ENCODE measurements around the gene FIP1L1.
"Not testable (repeated sequence)": the region's sequence is repeated elsewhere in the genome, so short reads cannot be mapped to it uniquely, and the experiment has no call there.

FIP1L1 gene, protein sequence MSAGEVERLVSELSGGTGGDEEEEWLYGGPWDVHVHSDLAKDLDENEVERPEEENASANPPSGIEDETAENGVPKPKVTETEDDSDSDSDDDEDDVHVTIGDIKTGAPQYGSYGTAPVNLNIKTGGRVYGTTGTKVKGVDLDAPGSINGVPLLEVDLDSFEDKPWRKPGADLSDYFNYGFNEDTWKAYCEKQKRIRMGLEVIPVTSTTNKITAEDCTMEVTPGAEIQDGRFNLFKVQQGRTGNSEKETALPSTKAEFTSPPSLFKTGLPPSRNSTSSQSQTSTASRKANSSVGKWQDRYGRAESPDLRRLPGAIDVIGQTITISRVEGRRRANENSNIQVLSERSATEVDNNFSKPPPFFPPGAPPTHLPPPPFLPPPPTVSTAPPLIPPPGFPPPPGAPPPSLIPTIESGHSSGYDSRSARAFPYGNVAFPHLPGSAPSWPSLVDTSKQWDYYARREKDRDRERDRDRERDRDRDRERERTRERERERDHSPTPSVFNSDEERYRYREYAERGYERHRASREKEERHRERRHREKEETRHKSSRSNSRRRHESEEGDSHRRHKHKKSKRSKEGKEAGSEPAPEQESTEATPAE

GRCh38 chr4:53377319-53378170 is at the start of gene FIP1L1:
FIP1L1 (plus strand) TSS chr4:53377641; CDS start chr4:53377839, 198 bp downstream.
- TF ChIP-seq CTCF (IDR thresholded peaks at IDR 0.05; ENCODE audit: insufficient read depth, low read depth, low read length, missing control alignments) = no peak
- DNase-seq (ENCODE audit: low read depth) = peak; percentile 96
- peak within 1 kb of the TSS; percentile 94 for H3K4me3 ChIP-seq (ENCODE audit: low read depth, low read length)

DNA sequence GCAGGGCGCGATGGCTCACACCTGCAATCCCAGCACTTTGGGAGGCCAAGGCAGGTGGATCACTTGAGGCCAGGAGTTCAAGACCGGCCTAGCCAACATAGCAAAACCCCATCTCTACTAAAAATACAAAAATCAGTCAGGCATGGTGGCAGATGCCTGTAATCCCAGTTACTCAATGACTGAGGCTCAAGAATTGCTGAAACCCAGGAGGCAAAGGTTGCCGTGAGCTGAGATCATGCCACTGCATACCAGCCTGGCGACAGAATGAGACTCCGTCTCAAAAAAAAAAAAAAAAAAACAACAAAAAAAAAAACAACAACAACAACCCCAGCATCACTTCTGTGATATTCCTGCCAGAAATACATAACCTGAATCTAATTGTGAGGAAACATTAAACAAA is 42.5 kb upstream of the FIP1L1 start:
- DNase-seq (ENCODE audit: low read depth) = not testable (repeated sequence)

DNA sequence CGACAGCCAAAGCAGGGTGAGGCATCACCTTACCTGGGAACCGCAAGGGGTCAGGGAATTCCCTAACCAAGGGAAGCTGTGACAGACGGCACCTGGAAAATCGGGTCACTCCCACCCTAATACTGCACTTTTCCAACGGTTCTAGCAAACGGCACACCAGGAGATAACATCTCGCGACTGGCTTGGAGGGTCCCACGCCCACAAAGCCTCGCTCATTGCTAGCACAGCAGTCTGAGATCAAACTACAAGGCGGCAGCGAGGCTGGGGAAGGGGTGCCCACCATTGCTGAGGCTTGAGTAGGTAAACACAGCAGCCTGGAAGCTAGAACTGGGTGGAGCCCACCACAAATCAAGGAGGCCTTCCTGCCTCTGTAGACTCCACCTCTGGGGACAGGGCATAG is 37.3 kb upstream of the FIP1L1 start:
- H3K4me3 ChIP-seq (ENCODE audit: low read depth, low read length); DNase-seq (ENCODE audit: low read depth): not testable (repeated sequence)

More for the DNA sequence above, 42.5 kb upstream of the FIP1L1 start:
- H3K4me3 ChIP-seq (ENCODE audit: low read depth, low read length) = not testable (repeated sequence)

DNA sequence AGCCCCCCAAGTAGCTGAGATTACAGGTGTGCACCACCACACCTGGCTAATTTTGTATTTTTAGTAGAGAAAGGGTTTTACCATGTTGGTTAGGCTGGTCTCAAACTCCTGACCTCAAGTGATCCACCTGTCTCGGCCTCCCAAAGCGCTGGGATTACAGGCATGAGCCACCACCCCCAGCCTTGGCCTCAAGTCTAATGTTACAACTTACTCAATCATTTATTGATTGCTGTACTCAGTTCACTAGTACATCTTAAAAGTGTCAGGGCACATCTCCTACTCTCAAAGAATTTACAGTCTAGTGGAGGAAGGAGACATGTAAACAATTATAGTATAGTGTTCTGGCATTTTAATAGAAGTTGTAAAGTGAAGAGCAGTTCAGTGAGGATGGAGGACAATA is 31.0 kb upstream of the FIP1L1 start:
- not testable (repeated sequence) for H3K4me3 ChIP-seq (ENCODE audit: low read depth, low read length); DNase-seq (ENCODE audit: low read depth)

DNA sequence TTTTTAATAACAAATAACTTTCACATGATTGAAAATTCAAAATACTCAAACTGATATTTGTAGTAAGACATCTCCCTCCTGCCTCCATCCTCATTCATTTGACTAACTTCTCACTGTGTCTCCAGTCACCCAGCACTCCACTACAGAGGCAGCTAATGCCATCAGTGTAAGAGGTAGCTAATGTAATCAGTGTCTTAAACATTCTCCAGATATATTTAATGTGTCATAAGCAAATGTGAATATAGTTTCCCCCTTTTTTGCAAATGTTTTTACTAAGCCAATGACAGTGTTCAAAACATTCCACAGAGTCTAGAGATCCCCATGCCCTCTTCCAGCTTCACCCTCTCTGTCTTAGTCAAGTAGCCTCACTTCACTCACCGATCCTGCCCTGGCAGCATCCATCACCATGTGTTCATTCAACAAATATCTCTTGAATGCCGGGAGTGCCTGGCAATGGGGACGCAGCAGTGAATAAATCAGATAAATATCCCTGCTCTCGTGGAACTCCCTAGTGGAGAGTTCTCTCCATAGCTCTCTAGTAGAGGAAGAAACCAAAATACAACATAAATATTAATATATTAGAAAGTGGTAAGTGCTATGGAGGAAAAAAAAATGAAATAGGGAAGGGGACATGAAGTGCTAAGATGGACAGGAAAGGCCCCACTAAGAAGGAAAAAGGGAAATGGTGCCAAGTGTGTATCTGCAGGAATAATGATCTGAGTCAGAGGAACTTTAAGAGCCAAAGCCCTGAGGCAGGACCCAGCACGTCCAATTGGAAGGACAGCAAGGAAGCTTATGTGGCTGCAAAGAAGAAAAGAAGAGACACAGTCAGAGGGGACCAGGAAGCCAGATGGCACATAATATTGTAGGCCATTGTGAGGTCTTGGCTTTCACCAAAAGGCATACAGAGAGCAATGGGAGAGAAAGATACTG is 30.3 kb upstream of the FIP1L1 start:
- no peak for TF ChIP-seq CTCF (IDR thresholded peaks at IDR 0.05; ENCODE audit: insufficient read depth, low read depth, low read length, missing control alignments)
- DNase-seq (ENCODE audit: low read depth) = no peak

GRCh38 chr4:53348046-53348445 is 29.4 kb upstream of the FIP1L1 start:
- no peak for TF ChIP-seq CTCF (IDR thresholded peaks at IDR 0.05; ENCODE audit: insufficient read depth, low read depth, low read length, missing control alignments)
- no peak overlapping the region for H3K4me3 ChIP-seq (ENCODE audit: low read depth, low read length)
- no peak for DNase-seq (ENCODE audit: low read depth)

More for the DNA sequence above, 30.3 kb upstream of the FIP1L1 start:
- no peak overlapping the region for H3K4me3 ChIP-seq (ENCODE audit: low read depth, low read length)

DNA sequence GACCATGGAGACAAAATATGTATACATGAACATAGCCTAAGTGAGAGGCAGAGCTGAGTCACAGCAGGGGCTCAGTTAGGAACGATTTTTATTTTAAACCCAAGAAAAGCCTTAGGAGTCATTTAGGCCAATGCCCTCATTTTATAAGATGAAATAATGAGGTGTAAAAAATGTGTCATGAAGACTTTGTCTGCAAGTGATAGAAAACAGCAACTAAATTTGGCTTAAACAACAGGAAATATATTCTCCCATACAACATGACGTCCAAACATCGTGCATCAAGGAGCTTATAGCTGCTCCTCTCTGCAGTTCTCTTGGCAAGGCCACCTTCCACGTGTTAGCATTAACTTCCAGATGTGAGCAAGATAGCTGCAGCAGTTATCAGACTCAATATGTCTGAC is 28.4 kb upstream of the FIP1L1 start:
- no peak overlapping the region for H3K4me3 ChIP-seq (ENCODE audit: low read depth, low read length)
- TF ChIP-seq CTCF (IDR thresholded peaks at IDR 0.05; ENCODE audit: insufficient read depth, low read depth, low read length, missing control alignments) = no peak
- DNase-seq (ENCODE audit: low read depth) = no peak
